ENCODE results near the gene TRUB2. TPM values are rescaled to one million over a fixed set of nuclear protein-coding genes. Genes with fewer than 3 reads are reported as not detected.

TRUB2 gene
- total and polyA plus RNA-seq, 2 of the 13 experiments (the other 11 are each of a cell fraction or from before 2014, with no cell fraction given) = 22.3 to 41.2 TPM

GRCh38 chr9:128275198-128276007 is 46.8 kb downstream of the TRUB2 start, which contains the start of gene GOLGA2 (continued):
- TF ChIP-seq ARID4A (CRISPR knock-in tag; IDR thresholded peaks at IDR 0.05; ENCODE audit: borderline replicate concordance) = peak; percentile 52; the same call in 1 of the 2 replicates
- no peak for TF ChIP-seq JUN (CRISPR knock-in tag; IDR thresholded peaks at IDR 0.05)
- peak; percentile 7; the same call in 1 of the 2 replicates for TF ChIP-seq ARNT2 (CRISPR knock-in tag; IDR thresholded peaks at IDR 0.05; ENCODE audit: low read depth)
- TF ChIP-seq ZSCAN12 (CRISPR knock-in tag; IDR thresholded peaks at IDR 0.05) = no peak
- TF ChIP-seq, protein P1, sequence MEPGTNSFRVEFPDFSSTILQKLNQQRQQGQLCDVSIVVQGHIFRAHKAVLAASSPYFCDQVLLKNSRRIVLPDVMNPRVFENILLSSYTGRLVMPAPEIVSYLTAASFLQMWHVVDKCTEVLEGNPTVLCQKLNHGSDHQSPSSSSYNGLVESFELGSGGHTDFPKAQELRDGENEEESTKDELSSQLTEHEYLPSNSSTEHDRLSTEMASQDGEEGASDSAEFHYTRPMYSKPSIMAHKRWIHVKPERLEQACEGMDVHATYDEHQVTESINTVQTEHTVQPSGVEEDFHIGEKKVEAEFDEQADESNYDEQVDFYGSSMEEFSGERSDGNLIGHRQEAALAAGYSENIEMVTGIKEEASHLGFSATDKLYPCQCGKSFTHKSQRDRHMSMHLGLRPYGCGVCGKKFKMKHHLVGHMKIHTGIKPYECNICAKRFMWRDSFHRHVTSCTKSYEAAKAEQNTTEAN (CRISPR knock-in tag; conservative IDR thresholded peaks at IDR 0.05) = no peak; the same call in 1 of the 2 replicates
- no peak for TF ChIP-seq ZNF501 (CRISPR knock-in tag; IDR thresholded peaks at IDR 0.05)
- no peak for TF ChIP-seq EEA1 (CRISPR knock-in tag; IDR thresholded peaks at IDR 0.05; ENCODE audit: borderline replicate concordance)
- TF ChIP-seq CBX5 (CRISPR knock-in tag; IDR thresholded peaks at IDR 0.05; ENCODE audit: borderline replicate concordance) = no peak
- peak; percentile 62; the same call in 1 of the 2 replicates for TF ChIP-seq ZNF605 (CRISPR knock-in tag; IDR thresholded peaks at IDR 0.05)
- no peak for TF ChIP-seq ZNF253 (CRISPR knock-in tag; IDR thresholded peaks at IDR 0.05; ENCODE audit: borderline replicate concordance)
- TF ChIP-seq ZNF468 (CRISPR knock-in tag; IDR thresholded peaks at IDR 0.05) = no peak
- TF ChIP-seq NCOA1 (CRISPR knock-in tag; IDR thresholded peaks at IDR 0.05) = no peak
- no peak for TF ChIP-seq TERF1 (CRISPR knock-in tag; IDR thresholded peaks at IDR 0.05)
- 0 out of 2 replicates have a peak, but pooled peaks have one; percentile 15 for TF ChIP-seq TARDBP (CRISPR knock-in tag; IDR thresholded peaks at IDR 0.05)
- peak; percentile 64; the same call in 1 of the 2 replicates for TF ChIP-seq KDM5A (IDR thresholded peaks at IDR 0.05; ENCODE audit: borderline replicate concordance, low read length)
- TF ChIP-seq SCMH1 (CRISPR knock-in tag; IDR thresholded peaks at IDR 0.05; ENCODE audit: borderline replicate concordance) = no peak
- TF ChIP-seq FOSL1 (CRISPR knock-in tag; IDR thresholded peaks at IDR 0.05; ENCODE audit: borderline replicate concordance) = no peak
- no peak; the same call in 1 of the 2 replicates for TF ChIP-seq ETV5 (CRISPR knock-in tag; IDR thresholded peaks at IDR 0.05; ENCODE audit: borderline replicate concordance)
